Measurements from ENCODE around the gene SLCO3A1. TPM values are rescaled to one million over a fixed set of nuclear protein-coding genes. Genes with fewer than 3 reads are reported as not detected.

SLCO3A1 gene
- total RNA-seq, 1 donor from 2014 or later, result 10.6 TPM

DNA sequence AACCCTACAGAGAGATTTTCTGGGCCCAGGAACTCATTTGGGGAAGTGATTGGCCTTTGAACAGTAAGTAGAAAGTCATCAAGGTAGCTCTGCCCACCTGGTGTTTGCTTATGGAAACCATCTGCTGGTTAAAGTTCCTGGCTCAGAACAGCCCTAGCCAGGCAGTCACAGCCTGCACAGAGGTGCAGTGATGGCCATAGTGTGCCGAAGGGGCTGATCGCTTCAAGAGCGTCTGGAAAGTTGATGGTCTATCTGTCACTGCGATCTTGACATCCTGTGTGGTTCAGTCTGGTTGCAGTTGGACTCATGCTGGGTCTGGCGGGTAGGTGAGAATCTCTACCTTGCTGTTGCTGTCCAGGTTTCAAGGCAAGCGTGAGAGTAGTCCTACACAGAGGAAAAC is 151.6 kb downstream of the SLCO3A1 start:
- no peak for DNase-seq

DNA sequence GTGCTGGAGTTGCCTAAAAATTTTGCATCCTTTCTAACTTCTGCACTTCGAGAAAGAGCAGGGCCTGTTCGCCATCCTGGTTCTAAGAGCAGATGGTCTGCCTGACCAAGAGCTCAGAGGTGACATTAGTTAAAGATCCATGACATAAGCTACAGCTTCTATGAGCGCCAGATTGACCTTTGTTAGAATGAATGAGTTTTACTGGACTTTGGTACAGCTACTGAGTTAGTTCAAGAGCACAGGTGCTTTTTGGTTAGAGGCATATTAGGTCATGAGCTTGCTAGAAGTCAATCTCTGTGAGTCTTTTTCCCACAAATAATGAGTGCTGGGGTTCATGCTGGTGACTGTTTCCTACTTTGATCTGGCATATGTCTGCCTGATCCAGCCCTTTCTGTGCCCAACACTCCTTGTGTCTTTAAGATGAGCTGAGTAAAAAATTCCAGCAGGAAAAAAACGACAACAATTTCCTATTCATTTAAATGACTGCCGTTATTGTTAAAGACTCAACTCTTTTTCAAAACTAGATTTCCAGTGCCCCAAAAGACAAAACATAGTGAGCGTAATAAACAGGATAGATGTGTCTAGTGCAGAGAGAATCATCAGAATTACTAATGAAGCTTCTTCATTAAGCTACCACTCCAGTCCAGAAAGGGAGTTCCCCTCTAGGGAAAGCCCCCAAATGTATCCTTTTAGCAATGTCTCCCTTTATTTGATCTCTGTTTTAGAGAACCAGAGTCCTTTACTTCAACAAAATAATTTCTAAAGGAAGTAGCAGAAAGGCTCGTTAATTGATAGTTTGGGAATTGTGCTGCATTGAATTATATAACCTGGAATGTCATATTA is 152.9 kb downstream of the SLCO3A1 start:
- no peak for DNase-seq

DNA sequence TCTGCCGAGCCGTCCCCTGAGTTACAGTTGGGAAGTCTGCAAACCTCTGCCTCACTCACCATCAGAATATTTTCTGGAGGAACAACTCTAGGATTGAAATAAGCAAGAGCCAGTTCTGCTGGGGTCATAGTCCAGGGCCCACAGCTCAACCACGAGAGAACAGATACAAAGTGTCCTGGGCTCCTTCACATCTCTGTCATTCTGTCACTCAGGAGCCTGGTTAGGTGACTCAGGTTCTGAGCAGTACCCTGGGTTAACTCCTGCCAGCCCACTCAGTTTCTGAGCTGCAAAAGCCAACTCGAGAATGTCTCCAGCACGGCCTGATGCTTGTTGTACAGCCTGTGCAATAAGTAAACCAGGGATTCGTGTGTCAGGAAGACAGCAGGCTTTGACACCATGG is 155.7 kb downstream of the SLCO3A1 start:
- no peak for DNase-seq

DNA sequence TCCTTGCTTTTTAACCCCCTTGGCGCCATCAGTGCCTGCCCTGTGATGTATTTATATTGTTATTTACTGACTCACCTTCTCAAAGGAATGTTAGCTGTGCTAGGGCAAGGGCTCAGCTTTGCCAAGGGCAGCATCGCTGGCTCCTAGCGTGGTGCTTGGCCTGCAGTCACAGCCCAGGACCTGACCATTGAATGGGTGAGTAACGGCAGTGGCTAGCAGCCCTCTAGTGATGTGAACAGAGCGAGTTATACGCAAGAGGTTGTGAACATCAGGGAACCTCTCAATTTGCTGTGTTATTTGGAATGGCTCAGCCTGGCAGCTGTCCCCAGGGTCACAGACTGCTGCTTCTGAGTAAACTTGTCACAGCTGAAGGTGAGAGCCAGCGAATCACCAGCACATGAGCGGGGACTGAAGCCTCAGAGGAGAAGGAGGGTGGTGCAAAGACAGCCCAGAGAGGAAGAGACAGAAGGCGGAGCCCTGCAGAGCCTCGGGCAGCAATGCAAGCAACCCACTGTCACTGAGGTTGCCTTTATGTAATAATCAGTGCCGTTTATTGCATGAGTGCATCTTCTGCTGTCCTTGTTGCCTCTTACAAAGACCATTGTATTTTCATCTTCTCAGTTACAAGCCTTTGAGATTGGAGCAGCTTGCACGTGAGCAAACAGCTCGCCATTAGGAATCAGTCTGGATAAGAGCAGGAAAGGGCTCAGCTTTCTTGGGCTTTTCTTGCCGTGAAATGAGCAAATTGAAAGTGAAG is 158.3 kb downstream of the SLCO3A1 start:
- no peak for DNase-seq

DNA sequence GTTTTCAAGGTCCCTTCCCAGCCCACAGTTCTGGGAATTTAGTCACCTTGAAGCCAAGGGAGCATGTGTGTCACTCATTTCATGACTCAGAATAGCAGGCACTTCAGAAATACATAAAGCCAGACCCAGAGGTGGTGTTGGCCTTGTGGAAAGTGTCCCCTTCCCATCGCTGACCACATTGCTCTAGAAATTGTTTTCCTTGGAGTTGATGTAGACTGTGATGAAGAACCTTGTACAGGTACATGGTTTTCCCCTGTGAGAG is 158.8 kb downstream of the SLCO3A1 start:
- DNase-seq, result no peak

DNA sequence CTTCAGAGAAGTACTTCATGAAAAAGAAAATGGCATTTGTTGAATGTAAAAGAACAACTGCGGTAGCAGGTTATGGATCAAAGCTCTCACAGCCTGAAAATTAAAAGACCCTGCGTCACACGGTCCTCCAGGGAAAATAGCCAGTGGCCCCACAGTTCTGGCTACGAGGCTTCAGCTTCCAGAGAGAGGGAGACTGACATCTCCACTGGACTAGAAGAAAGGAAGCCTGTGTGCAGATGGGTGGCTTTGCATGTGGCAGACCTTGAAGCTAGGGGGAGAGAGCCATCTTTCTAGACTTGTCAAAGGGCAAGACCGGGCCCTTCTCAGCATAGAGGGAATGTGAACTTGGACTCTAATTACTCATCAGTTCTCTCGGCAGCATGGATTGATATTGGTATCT is 159.4 kb downstream of the SLCO3A1 start:
- DNase-seq, result no peak

DNA sequence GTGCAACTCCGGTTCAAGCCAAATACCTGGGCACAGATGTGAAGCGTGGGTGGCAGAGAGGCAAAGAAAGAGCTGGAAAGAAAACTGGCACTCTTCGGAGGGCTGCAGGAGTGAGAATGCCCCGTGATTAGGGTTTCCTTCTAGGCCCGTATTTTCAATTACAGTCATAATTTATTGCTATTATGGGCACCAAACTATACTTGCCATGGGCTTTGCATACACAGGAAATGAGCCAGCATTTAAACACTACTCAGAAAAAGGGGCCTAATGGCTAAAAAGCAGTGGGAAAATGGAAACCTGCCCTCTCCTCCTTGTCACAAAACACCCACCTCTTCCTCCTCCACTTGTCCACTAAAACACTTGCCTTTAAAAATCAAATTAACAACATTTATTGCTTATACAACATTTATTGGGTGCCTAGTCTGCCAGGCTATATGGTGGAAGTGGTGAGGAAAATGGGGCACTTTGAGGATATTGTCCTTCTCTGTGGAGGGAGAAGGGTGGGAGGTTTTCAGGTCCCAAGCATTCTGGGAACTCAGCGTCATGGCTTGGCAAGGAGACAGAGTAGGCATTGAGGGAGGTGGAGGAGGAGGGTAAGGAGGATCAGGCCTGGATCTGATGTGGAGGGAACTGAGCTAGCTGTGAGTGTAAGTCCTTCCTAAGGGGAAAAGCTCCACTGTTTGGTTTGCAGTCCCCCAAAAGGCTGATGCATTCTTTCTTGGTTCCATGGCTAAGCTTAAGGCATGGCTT is 160.9 kb downstream of the SLCO3A1 start:
- no peak for DNase-seq

DNA sequence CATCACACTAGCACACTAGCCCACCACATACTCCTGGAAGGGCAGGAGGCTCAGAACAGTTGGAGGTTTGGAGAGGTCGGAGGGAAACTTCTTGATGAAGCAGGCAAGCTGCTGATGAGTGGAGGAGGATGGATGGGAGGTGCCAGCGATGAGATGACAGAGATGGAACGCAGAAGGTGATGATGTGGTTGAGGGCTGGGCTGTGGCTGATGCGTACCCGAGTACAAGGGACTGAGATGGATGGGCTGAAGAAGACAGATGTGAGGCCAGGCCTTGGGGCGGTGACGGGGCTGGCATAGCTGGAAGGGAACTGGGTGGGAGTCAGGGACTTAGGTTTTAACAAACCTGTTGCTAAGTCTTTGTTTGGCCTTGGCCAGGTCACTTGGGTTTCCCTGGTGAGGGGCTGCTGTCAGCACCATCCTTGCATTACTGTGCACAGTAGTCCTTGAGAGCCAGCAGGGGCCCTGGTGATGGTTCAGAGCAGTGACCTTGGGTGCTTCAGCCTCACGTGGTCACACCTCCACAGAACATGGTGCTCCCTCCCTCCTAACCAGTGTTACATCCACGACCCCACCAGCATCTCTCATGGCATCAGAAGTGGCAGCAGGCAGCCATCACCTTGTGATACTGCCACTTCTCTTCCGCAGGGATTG is 164.5 kb downstream of the SLCO3A1 start:
- no peak for DNase-seq

DNA sequence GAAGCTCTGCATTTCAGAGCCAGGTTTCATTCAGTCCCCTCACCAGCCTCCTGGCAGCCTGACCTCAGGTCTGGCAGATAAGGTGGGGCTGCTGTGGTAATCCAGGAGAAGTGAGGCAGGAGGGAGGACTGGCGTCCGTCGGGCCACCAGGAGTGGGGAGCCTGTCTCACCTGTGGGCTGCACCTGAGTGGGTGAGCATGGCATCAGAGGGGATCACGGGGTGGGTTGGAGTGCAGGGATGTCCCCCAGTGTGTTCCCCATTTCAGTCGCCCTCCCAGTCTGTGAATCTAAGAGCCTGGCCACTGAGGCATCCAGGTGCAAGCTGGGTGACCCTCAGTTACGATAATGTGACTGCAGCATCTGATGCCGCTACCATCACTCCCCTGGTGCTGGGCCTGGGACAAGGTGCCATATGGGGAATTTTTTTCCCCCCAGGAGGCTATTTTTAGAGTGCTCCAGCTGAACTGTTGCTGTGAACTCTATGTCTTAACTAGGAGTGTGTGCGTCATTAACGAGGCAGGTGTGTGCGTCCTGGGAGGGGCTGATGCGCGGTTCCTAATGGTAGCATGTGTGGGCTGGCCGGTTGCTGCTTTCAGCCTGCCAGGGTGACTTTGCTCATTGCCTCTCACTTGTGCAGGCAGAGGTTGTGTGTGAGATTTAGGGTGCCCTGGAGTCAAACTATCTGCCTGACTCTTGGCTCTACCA is 165.2 kb downstream of the SLCO3A1 start:
- no peak for DNase-seq

DNA sequence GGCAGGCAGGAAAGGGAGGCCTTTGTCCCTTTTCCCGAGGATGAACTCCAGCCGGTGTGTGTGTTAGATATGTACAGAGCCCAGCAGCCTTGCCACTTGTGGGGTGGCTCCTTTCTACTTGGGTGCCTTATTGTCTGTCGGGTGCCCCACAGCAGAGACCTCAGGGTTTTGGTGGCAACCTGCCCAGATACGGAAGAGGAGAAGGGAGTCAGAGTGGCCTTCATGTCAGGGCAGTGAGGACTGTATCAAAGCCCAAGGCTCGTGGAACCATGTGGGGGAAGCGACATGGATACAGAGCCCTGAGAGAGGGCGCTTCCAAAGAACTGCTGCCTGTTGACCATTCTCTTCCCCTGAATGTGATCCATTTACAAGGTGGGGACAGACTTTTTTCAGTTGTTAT is 166.2 kb downstream of the SLCO3A1 start:
- DNase-seq, result no peak

DNA sequence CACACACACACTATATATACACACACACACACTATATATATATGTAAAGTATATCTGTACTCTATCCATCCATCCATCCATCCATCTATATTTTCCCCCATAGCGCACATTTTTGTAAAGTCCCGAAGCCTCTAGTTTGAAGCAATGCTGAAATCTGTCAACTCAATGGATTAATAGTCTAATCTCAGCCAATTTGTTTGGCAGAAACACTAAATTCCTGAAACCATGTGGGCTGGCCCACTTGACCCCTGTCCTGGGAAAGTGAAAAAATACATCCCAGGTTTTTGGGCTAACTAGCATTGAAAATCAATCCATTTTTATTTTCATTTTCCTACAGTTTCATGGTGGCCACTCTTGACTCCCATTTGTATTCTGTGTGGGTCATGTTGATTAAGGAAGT is 166.7 kb downstream of the SLCO3A1 start:
- DNase-seq, result no peak

DNA sequence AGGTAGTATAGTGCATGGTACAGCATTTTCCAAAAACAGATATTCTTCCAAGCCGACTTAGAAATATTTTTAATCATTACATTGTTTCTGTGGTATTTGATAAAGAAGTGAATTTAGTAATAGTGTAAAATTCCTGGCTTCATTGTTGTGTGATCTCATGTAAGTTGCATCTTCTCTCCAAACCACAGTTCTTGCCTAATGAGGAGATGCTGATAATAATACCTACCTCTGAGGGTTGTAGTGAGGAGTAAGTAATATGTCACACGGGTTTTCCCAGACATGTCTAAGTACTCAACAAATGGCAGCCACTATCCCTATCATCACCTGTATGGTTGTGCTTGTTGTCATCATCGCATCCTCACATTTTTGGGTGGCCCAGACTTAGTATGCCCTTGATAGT is 167.3 kb downstream of the SLCO3A1 start:
- DNase-seq, result no peak

DNA sequence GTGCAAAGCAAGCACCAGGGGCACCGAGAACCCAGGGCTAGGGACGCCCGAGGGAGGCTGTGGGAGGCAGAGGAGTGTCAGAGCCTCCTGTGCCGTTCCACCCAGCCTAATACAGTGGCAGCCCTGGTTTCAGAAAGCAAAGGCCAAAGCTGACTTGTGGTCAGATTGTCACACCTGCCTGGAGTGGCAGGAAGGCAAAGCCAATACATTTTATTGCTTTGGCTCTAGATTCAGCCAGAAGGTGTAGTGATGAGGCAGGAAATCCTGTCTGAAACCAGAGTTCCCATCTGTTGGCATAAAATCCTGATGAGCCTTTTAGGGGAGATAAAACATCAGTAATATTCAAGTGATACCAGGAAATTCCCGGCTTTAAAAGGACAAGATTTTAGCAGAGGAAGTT is 168.3 kb downstream of the SLCO3A1 start:
- DNase-seq, result no peak

DNA sequence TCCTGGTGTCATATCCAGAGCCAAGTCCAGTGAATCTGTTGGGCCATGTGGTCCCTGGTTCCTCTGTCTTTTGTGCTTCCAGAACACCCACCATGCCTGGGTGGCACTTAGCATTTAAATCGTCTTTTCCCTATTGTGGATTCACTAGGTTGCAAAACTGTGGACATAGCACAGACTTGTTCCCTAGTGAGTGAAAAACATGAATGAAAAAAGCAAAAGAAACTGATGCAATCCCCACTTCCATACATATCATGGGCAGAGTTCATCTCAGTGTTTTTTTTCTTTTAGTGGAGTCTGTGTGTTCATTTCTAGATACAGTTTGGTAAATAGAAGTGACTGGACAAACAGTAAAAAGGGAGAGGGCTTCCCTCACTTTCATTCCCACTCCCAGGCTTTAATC is 170.5 kb downstream of the SLCO3A1 start:
- no peak for DNase-seq

DNA sequence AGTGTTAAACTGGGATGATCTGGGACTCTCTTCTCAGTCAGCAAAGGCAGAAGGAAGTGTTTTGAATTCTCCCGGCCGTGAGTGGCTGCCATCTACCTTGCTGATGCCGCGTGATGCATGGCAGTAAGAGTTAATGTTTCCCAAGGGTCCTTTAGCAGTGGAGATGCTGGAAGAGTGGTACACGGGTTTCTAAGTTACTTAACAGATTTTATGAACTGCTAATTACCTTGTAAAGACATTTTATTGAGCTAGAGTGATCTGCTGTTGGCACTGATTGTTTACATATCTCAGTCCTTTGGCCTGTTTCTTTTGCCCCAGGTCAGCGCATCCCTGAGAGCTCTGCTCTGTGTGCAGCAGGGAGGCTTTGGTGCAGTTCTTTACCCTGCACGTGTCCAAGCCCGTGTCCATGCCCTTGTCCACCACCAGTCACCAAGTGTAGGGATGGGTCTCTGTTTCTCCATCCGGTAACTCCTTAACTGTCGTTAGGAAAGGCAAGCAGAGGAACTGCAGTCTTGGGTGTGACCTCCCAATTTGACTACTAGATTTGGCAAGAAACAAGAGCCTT is 172.3 kb downstream of the SLCO3A1 start:
- no peak for DNase-seq

DNA sequence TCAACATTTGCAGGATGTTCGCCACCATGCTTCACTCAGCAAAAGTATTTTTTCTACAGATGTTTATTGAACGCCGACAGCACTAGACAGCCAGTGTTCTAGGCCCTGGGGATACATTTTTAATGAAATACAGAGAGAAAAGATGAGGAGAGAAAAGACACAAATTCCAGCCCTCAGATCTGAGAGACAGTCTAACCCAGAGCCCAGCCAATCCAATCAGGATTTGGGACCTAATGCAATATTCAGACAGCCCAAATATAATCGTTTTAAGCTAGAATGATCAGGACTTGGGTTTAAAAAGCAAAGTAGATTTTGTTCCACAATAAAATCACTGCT is 174.8 kb downstream of the SLCO3A1 start:
- DNase-seq, result peak; percentile 54

DNA sequence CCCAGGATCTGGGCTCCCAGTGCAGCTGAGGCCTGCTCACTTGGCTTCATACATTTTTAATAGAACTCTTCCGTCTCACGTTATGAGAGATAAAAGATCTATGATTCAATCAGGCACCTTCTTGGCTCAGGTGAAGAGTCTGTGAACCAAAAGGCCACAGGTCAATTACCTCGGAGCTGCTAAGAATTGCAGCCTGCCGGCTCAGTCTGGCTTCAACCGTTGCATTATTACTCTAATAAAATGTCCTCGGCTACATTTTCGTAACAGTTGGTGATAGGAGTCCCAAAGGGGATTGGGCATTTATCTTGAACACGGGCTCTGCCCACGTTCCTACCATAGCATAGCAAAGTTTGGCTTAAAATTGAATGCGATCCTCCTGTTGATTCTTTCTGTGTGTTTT is 176.3 kb downstream of the SLCO3A1 start:
- DNase-seq, result no peak

DNA sequence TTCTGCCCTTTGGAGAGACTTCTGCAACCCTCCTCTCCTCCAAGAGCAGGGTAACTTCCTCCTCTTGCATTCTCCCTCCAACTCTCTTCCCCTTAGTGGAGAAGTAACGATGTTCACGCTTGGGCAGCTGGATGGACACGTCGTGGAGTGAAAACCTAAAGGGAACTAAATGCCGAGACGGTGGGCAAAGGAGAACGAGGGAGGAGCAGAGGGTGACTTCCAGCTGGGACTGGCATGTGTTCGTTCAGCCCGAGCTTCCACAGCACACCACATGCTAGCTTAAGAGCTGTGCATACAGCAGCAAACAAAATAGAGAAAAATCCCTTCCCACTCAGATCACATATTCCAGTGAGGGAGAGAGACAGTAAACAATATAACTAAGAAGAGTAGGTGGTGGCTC is 179.8 kb downstream of the SLCO3A1 start:
- DNase-seq, result no peak

DNA sequence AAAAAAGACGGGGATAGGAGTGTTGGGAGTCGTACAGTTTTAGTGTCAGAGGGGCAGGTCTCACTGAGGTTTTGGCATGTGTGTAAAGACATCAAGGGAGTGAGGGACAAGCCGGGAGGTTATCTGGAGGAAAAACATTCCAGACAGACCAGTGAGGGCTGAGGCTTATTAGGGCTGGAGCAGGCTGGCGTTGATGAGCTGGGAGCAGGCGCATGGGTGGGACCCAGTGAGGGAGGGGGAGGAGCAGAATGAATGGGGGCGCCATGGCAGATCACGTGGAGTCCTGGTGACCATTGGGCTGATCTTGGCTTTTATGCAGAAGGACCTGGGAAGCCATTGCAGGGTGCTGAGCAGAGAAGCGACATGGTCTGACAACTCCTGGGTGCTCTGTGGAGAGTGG is 180.2 kb downstream of the SLCO3A1 start:
- no peak for DNase-seq

DNA sequence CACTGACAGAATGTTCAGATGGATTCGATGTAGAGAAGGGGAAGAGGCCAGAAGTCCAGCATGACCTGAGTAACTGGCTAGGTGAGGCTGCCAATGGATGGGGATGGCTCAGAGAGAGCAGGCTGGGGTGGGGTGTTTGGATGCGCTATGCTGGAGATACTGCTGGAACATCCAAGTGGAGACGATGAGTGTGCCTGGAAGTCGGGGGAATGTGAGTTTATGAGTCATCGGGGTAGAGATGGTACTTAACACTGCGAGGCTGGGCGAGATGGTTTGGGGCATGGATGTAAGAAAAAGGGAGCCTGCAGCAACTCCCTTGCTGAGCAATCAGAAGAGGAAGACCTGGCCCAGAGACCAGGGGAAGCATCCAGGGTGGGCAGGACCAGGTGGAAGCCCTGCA is 180.7 kb downstream of the SLCO3A1 start:
- no peak for DNase-seq

DNA sequence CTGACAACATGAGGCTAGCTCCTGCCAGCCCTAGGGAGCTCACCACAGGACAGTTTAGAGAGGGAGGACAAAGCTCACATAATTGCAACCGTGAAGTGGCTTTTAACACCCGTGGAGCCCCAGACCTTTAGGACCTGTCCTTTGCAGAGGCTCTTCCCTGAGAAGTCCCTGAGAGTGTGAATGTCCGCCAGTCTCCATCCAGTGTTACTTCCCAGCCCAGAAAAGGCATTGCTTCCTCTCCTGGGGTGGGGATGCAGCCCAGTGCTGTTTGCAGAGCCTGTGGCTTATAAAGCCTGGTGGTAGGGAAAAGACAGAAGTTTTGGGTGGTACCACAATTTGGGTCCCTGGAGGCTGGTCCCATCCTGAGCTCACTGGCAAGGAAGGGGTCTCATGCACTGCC is 182.0 kb downstream of the SLCO3A1 start:
- DNase-seq, result no peak

DNA sequence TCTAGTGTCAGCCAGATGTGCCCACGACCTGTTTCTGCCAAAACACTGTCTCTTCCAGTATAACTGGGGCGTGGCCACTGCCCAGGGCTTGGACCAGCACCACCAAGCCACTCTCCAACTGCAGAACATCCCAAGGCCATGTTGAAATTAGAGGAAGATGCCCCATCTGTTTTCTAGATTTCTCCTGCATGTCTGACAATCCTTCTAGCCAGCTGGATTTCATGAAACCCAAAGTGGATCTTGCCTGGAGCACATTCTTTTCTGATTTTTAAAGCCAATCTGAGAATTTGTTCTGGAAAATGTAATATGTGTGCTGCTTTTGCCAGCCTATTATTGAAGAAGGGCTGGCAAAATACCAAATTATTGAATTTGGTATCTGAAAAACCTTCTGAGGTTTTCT is 182.5 kb downstream of the SLCO3A1 start:
- DNase-seq, result no peak

Data from skin of body (tissue), 2 donors.